GM23338 (cell line): ENCODE results near the gene CBR1.
A peak's percentile ranks its signal among the peaks of the same experiment; 100 is the strongest.

ENCODE experiments used
- CREB1 ChIP-seq: fragments of 250-450 bp; sonication (Bioruptor Pico); IDR thresholded peaks from 2 replicates; pipeline ENCODE4 v1.5.0; 2020; ENCODE audit warnings: low read depth, mild to moderate bottlenecking, moderate library complexity
- EZH2 ChIP-seq: fragments of 200-600 bp; sonication (generic); IDR thresholded peaks from one replicate; pipeline ENCODE4 v1.8.0; 2017; ENCODE audit warnings: antibody characterized with exemption, mild to moderate bottlenecking, low read depth; ENCODE audit not compliant: unreplicated experiment
- EZH2phosphoT487 ChIP-seq: fragments of 200-600 bp; sonication (generic); IDR thresholded peaks from one replicate; pipeline ENCODE4 v1.8.1; 2018; ENCODE audit warnings: antibody characterized with exemption; ENCODE audit not compliant: unreplicated experiment
- POLR2AphosphoS5 ChIP-seq: IDR thresholded peaks from 2 replicates; pipeline ENCODE4 v1.6.1; 2016; ENCODE audit warnings: antibody characterized with exemption, low read depth
- REST ChIP-seq: IDR thresholded peaks from one replicate; pipeline ENCODE4 v1.6.1; 2018; ENCODE audit warnings: antibody characterized with exemption; ENCODE audit not compliant: unreplicated experiment
- TF ChIP-seq, protein P1 (sequence below), 2 experiments: fragments of 200-600 bp in 1 of 2; sonication (generic) in 1 of 2; conservative IDR thresholded peaks; 2 replicates each; pipeline versions ENCODE4 v1.5.1 to v1.6.1; 2016 to 2017; ENCODE audit warnings: antibody characterized with exemption in 2 of 2, low read depth in 2 of 2, mild to moderate bottlenecking in 2 of 2, moderate library complexity in 1 of 2

GRCh38 chr21:36069713-36070583 is at the start of gene CBR1:
- TF ChIP-seq, protein P1, sequence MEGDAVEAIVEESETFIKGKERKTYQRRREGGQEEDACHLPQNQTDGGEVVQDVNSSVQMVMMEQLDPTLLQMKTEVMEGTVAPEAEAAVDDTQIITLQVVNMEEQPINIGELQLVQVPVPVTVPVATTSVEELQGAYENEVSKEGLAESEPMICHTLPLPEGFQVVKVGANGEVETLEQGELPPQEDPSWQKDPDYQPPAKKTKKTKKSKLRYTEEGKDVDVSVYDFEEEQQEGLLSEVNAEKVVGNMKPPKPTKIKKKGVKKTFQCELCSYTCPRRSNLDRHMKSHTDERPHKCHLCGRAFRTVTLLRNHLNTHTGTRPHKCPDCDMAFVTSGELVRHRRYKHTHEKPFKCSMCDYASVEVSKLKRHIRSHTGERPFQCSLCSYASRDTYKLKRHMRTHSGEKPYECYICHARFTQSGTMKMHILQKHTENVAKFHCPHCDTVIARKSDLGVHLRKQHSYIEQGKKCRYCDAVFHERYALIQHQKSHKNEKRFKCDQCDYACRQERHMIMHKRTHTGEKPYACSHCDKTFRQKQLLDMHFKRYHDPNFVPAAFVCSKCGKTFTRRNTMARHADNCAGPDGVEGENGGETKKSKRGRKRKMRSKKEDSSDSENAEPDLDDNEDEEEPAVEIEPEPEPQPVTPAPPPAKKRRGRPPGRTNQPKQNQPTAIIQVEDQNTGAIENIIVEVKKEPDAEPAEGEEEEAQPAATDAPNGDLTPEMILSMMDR (conservative IDR thresholded peaks at IDR 0.05; ENCODE audit: low read depth in 2 of 2), result no peak
- TF ChIP-seq CREB1 (CRISPR knock-in tag), result no peak
- TF ChIP-seq EZH2phosphoT487, result no peak
- no peak for TF ChIP-seq EZH2
- peak; percentile 66 for TF ChIP-seq POLR2AphosphoS5
- no peak for TF ChIP-seq REST
